ENCODE data around the gene NLN. TPM values are rescaled to one million over a fixed set of nuclear protein-coding genes. Genes with fewer than 3 reads are reported as not detected.

The NLN gene
- total RNA-seq, 4 donors from 2014 or later = 2.2 to 17.3 (median 9.8) TPM

DNA sequence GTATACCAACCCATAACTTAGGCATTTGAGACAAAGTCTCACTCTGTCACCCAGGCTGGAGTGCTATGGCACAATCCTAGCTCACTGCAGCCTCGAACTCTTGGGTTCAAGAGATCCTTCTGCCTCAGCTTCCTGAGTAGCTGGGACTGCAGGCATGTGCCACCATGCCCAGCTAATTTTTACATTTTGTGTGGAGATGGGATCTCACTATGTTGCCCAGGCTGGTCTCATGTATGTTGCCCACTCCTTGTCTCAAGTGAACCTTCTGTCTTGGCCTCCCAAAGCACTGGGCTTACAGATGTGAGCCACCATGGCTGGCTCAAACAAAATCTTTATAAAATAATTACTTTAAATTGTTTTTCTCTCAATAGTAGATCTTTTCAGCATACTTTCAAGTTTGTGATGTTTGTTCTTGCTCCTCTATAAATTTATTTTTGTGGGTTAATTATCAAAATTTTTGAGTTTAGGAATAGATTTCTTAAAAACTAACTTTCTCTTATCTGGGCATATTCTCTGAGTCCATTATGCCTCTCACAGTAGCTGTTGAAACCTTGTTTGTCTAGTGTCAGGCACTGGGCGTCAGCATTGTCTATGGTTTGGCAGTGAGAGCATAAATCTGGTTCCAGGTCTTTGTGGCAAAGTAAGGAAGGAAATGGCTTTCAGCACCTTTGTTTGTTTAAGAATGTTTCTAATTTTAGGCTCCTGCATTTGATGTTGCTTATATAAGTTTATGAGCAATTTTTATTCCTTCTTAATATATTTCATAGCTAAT lies 38.7 kb downstream of the NLN start:
- DNase-seq = peak; percentile 41 to 69 (median 50)
- H3K4me1 ChIP-seq = no peaks in the 10 kb centered on the region
- no peaks in the 10 kb centered on the region for H3K36me3 ChIP-seq
- TF ChIP-seq POLR2A (IDR thresholded peaks at IDR 0.05) = no peak
- TF ChIP-seq, protein P1, sequence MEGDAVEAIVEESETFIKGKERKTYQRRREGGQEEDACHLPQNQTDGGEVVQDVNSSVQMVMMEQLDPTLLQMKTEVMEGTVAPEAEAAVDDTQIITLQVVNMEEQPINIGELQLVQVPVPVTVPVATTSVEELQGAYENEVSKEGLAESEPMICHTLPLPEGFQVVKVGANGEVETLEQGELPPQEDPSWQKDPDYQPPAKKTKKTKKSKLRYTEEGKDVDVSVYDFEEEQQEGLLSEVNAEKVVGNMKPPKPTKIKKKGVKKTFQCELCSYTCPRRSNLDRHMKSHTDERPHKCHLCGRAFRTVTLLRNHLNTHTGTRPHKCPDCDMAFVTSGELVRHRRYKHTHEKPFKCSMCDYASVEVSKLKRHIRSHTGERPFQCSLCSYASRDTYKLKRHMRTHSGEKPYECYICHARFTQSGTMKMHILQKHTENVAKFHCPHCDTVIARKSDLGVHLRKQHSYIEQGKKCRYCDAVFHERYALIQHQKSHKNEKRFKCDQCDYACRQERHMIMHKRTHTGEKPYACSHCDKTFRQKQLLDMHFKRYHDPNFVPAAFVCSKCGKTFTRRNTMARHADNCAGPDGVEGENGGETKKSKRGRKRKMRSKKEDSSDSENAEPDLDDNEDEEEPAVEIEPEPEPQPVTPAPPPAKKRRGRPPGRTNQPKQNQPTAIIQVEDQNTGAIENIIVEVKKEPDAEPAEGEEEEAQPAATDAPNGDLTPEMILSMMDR (IDR thresholded peaks at IDR 0.05) = peak in 4 of 6 experiments; percentile 26 to 70 (median 52)
- H3K27me3 ChIP-seq = no peaks in the 10 kb centered on the region
- no peak overlapping the region for H3K27ac ChIP-seq
- no peaks in the 10 kb centered on the region for H3K9me3 ChIP-seq
- H3K4me3 ChIP-seq = no peak overlapping the region

DNA sequence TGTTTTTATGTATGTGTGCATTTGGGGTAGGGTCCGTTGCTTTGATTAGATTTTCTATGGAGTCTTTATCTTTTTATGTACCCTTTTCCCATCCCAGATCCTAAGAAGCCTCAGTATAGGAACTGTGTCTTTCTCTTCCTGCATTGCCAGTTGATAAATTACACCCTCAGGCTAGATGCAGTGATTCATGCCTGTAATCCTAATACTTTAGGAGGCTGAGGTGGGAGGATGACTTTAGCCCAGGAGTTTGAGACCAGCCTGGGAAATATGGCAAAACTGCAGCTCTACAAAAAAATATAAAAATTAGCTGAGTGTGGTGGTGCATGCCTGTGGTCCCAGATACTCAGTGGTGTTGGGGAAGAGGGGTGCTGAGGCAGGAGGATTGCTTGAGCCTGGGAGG lies 40.2 kb downstream of the NLN start:
- H3K27ac ChIP-seq = no peak overlapping the region
- H3K9me3 ChIP-seq = peaks cover 0 to 4% (median 0%) of the 10 kb centered on the region in 4 donors
- H3K4me3 ChIP-seq = no peak overlapping the region
- no peaks in the 10 kb centered on the region for H3K4me1 ChIP-seq
- H3K36me3 ChIP-seq = no peaks in the 10 kb centered on the region
- DNase-seq = no peak
- TF ChIP-seq, protein P1 (IDR thresholded peaks at IDR 0.05) = no peak
- no peak for TF ChIP-seq POLR2A (IDR thresholded peaks at IDR 0.05)
- H3K27me3 ChIP-seq = no peaks in the 10 kb centered on the region

DNA sequence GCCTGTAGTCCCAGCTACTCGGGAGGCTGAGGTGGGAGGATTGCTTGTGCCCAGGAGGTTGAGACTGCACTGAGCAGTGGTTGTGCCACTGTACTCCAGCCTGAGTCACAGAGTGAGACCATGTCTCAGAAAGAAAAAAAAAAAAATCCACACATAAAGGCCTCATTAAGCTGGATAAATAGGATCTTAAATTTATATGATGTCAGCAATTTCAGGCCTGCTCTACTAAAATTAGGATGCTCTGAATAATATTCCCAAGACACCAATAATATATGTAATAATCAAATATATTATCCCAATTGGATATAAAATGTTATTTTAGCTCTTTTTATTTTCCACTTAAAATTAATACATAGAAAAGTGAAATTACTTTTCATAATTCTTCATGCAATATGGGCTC lies 43.6 kb downstream of the NLN start:
- H3K9me3 ChIP-seq = peaks cover 0 to 5% (median 0%) of the 10 kb centered on the region in 4 donors
- no peak for TF ChIP-seq POLR2A (IDR thresholded peaks at IDR 0.05)
- TF ChIP-seq, protein P1 (IDR thresholded peaks at IDR 0.05) = no peak
- H3K27ac ChIP-seq = no peak overlapping the region
- no peak overlapping the region for H3K4me3 ChIP-seq
- H3K4me1 ChIP-seq = no peaks in the 10 kb centered on the region
- H3K27me3 ChIP-seq = no peaks in the 10 kb centered on the region
- H3K36me3 ChIP-seq = no peaks in the 10 kb centered on the region
- DNase-seq = no peak

DNA sequence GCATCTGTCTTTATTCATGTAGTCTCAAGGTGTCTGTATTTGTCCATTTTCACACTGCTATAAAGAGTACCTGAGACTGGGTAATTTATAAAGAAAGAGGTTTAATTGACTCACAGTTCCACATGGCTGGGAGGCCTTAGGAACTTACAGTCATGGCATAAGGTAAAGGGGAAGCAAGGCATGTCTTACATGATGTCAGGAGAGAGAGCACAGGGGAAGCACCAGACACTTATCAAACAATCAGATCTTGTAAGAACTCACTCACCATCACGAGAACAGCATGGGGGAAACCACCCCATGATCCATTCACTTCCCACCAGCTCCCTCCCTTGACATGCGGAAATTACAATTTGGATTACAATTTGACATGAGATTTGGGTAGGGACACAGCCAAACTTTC lies 44.2 kb downstream of the NLN start:
- no peak for DNase-seq
- TF ChIP-seq, protein P1 (IDR thresholded peaks at IDR 0.05) = no peak
- TF ChIP-seq POLR2A (IDR thresholded peaks at IDR 0.05) = no peak
- no peaks in the 10 kb centered on the region for H3K36me3 ChIP-seq
- no peaks in the 10 kb centered on the region for H3K4me1 ChIP-seq
- peaks cover 0 to 5% (median 0%) of the 10 kb centered on the region in 4 donors for H3K9me3 ChIP-seq
- no peak overlapping the region for H3K4me3 ChIP-seq
- H3K27me3 ChIP-seq = no peaks in the 10 kb centered on the region
- no peak overlapping the region for H3K27ac ChIP-seq

DNA sequence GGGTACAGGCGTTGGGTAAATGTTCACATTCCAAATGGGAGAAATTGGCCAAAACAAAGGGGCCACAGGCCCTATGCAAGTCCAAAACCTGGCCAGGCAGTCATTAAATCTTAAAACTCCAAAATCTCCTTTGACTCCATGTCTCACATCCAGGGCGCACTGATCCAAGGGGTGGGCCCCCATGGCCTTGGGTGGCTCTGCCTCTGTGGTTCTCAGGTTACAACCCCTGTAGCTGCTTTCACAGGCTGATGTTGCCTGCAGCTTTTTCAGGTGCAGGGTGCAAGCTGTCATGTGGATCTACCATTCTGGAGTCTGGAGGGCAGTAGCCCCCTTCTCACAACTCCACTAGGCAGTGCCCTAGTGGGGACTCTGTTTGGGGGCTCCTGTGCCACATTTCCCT lies 44.8 kb downstream of the NLN start:
- no peak for DNase-seq
- Histone ChIP-seq H3K27ac (no peak overlapping the region), H3K4me1 (no peaks in the 10 kb centered on the region), H3K4me3 (no peak overlapping the region), H3K36me3 (no peaks in the 10 kb centered on the region), H3K27me3 (no peaks in the 10 kb centered on the region), H3K9me3 (peaks cover 0 to 5% (median 0%) of the 10 kb centered on the region in 4 donors)
- TF ChIP-seq, protein P1 (IDR thresholded peaks at IDR 0.05) = no peak
- no peak for TF ChIP-seq POLR2A (IDR thresholded peaks at IDR 0.05)

Measured in Peyer's patch (tissue), 4 donors.